ENCODE data around the gene HOXB7.

HOXB7 gene

DNA sequence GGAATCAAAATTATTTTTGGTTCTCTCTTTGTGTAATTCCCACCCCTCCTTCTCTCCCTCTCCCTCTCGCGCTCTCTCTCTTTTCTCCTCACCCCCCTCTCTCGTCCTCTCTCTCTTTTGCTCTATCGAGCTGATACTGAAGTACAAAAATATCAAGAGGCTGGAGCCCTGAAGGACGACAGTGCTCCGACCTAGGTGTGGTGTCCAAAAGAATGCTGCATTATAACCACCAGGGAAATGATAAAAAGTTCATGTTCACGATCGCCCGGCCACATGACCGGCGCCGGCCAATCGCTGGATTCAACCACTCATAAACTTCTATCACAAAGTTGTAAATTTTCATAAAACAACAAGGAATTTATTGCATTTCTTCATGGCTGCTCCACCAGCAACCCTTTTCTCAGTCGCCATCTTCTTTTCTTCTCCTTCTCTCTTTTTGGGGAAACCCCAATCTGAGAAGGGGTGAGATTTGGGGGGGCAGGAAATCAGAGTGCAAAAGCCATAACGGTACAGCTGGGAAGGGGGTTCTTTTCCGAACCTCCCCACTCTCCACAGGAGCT, 6.0 kb downstream of the HOXB7 start, which contains the start of gene HOXB6:
TSS of gene HOXB6 (minus strand) at position 217 of the 560 bp plus-strand sequence. CDS start 6,836 bp downstream, outside the sequence.
- TF ChIP-seq, protein P1, sequence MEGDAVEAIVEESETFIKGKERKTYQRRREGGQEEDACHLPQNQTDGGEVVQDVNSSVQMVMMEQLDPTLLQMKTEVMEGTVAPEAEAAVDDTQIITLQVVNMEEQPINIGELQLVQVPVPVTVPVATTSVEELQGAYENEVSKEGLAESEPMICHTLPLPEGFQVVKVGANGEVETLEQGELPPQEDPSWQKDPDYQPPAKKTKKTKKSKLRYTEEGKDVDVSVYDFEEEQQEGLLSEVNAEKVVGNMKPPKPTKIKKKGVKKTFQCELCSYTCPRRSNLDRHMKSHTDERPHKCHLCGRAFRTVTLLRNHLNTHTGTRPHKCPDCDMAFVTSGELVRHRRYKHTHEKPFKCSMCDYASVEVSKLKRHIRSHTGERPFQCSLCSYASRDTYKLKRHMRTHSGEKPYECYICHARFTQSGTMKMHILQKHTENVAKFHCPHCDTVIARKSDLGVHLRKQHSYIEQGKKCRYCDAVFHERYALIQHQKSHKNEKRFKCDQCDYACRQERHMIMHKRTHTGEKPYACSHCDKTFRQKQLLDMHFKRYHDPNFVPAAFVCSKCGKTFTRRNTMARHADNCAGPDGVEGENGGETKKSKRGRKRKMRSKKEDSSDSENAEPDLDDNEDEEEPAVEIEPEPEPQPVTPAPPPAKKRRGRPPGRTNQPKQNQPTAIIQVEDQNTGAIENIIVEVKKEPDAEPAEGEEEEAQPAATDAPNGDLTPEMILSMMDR (IDR thresholded peaks at IDR 0.05; ENCODE audit: low read depth, low read length, missing control alignments), result no peak
- H3K4me3 ChIP-seq (ENCODE audit: low read depth, low read length), result no peak within 1 kb of the TSS
- no peak for DNase-seq (ENCODE audit: low read depth)

DNA sequence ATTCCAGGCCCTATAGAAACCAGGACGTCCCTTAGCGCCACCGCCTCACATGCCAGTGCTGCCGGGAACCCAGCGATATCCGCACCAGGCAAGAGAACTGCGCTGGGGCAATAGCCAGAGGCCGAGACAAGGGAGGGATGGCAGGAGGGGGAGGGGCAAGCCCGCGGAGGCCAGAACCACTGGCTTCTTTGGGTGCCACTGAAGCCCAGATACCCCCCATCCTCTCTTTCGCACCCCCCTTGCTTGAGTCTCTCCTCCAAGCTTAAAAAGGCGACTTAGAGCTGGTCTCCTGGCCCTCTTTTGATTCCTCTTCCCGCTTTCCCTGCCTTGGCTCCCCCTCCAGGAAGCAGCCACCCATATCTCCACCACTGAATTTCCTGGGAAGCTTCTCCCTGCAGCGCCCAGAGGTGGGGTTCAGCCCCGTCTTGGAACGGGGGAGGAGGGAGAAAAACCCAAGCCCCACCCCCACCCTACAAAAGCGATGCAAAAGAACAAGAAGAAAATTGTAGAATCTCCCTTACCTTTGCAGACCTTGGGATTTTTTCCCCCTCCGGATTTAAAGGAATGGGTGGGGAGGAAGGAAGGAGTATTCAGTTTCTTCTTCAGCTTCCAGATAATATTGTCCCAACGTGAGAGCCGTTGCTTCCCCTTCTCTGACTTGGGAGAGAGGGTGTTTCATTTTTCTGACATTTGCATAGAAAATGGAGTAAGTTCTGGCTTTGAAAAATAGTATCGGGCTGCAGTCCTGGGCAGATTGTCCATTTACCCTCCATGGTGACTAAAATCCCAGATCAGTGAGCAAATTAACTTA, 6.7 kb downstream of the HOXB7 start:
- no peak for DNase-seq (ENCODE audit: low read depth)
- TF ChIP-seq, protein P1 (IDR thresholded peaks at IDR 0.05; ENCODE audit: low read depth, low read length, missing control alignments), result no peak
- H3K4me3 ChIP-seq (ENCODE audit: low read depth, low read length), result no peak overlapping the region

DNA sequence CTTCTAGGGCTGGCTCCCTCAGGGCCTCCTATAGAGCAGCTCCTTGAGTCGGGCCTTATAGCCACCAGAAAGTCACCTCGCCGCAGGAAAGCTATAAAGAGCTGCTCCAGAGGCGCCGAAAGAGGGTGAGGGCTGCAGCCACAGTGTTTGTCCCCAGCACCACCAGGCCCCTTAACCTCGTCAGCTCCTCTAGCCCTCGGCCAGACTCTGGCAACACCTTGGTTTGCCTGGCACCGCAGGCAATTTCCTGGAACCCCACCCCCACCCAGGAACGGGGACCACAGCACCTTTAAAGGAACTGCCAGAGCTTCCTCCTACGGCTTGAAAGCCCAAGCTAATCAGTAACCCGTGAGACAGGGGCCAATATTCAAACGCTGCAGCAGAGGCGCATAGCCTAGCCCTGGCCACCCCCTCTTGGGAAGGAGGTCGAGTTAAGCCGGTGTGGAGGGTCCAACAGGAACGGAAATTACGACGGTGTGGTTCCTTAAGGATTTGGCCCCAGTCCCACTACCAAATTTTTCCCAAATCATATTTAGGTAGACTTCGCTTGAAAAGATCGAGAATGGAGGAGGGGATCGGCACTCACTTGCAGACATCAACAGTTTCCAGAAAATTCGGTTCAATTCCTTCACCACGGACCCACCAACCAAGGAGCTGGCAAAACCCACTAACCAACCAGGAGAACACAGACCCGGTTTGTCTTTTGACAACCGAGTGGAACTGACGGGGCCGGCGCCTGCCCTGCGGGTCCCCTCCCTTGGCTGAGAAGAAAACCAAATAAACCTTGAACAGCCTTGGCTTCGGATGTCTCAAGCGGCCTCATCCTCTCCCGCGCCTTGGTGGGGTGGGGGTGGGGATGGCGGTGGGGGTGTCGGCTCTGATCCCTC, 9.0 kb downstream of the HOXB7 start:
- DNase-seq (ENCODE audit: low read depth), result no peak
- no peak overlapping the region for H3K4me3 ChIP-seq (ENCODE audit: low read depth, low read length)
- TF ChIP-seq, protein P1 (IDR thresholded peaks at IDR 0.05; ENCODE audit: low read depth, low read length, missing control alignments), result peak; percentile 3

DNA sequence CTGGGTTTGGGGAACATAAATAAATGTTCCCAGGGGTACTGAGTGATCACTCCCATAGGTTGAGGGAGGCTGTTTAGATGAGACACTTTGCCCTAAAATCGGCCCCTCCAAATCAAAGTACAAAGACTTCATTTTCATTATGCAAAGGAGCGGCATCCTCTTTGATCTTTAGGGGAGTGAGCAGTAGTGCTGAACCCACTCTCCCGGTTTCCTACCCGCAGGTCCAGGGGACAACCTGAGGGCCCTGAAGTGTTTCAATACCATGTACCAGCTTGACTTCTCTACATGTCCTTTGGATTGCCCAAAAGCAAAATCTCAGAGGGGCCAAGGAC, 9.6 kb downstream of the HOXB7 start:
- DNase-seq (ENCODE audit: low read depth), result no peak
- no peak overlapping the region for H3K4me3 ChIP-seq (ENCODE audit: low read depth, low read length)
- TF ChIP-seq, protein P1 (IDR thresholded peaks at IDR 0.05; ENCODE audit: low read depth, low read length, missing control alignments), result no peak

DNA sequence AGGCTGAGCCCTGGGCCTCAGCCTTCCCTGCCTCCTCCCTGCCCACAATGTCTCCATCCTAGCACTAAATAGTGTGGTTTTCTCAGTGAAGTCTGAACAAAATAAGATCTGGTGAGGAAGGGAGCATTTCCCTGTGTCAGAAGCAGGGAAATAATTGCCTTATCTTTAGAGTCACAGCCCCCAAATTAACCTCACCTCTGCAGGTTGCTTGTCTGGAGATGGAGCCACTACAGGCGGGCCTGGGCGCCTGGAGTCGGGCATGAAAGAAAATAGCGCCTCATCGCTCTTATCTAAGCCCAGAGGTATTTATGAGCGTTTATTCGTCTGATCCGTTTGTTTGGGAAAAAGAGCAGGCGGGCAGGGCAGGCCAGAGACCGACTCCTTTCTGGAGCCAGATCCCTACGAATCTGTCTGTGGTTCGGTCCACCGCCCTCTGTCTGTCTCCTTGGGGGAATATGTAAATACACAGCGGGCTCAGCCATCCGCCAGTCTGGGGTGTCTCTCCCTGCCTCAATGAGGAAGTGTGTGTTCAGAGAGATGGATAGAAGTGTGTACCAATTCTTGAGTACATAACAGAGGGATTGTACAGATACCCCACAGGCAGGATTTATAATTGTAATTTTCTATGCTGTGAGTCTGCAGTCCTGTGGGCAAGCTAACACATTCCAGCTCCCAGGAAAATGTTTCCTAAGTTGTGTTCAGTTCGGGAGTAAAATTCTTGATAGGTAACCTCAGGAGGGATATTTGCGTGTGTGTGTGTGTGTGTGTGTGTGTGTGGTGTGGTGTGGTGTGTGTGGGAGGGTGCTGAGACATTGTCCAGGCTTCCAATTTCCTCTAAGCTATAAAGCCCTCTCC, 10.3 kb downstream of the HOXB7 start:
- TF ChIP-seq, protein P1 (IDR thresholded peaks at IDR 0.05; ENCODE audit: low read depth, low read length, missing control alignments), result no peak

DNA sequence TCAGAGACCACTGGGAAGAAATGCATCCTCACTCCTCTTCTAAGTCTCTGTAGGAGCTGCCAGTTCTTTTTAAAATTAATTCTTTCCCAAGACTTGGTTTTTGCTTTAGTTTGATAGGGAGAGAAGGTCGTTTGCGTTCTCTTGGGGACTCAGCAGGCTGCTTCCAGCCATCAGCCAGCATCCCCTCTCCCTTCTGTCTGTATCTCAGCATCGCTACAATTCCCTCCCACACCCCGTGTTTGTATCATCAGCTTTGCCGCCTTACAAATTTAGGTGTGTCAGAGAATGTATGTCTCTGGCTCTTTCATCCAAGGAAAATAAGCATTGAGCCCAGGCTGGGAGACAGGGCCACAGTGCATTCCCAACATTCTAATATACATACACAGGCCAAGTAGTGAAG, 11.5 kb downstream of the HOXB7 start:
- TF ChIP-seq, protein P1 (IDR thresholded peaks at IDR 0.05; ENCODE audit: low read depth, low read length, missing control alignments), result no peak
- H3K4me3 ChIP-seq (ENCODE audit: low read depth, low read length), result no peak overlapping the region
- no peak for DNase-seq (ENCODE audit: low read depth)

More for the DNA sequence above, 10.3 kb downstream of the HOXB7 start:
- DNase-seq (ENCODE audit: low read depth), result no peak
- no peak overlapping the region for H3K4me3 ChIP-seq (ENCODE audit: low read depth, low read length)
